Measurements from ENCODE around the gene NTRK3. TPM values are rescaled to one million over a fixed set of nuclear protein-coding genes. Genes with fewer than 3 reads are reported as not detected.

NTRK3 gene
- total RNA-seq, 6 experiments from 2014 or later = 0.35 to 0.75 (median 0.46) TPM

GRCh38 chr15:88181613-88182012 lies 74.9 kb downstream of the NTRK3 start:
- TF ChIP-seq CTCF (IDR thresholded peaks at IDR 0.05) (no peak), POLR2A (IDR thresholded peaks at IDR 0.05) (no peak)
- no peaks in the 10 kb centered on the region for H3K36me3 ChIP-seq
- DNase-seq (no peak), ATAC-seq (no peak)
- H3K4me1 ChIP-seq = no peaks in the 10 kb centered on the region
- H3K9me3 ChIP-seq = no peaks in the 10 kb centered on the region
- intact Hi-C loops (cut with DNase I) = no loop called here
- 49% methylated on average over 4 of the region's 6 CpGs for WGBS (ENCODE audit: insufficient coverage, low coverage, low lambda C conversion rate, missing lambda C conversion rate)
- no peak overlapping the region for H3K4me3 ChIP-seq
- no peak overlapping the region for H3K27ac ChIP-seq
- no peaks in the 10 kb centered on the region for H3K27me3 ChIP-seq

GRCh38 chr15:88179562-88179961 lies 77.0 kb downstream of the NTRK3 start:
- no peaks in the 10 kb centered on the region for H3K27me3 ChIP-seq
- H3K36me3 ChIP-seq = no peaks in the 10 kb centered on the region
- intact Hi-C loops (cut with DNase I) = no loop called here
- WGBS (ENCODE audit: insufficient coverage, low coverage, low lambda C conversion rate, missing lambda C conversion rate) = 60% methylated on average over 3 of the region's 3 CpGs
- no peak overlapping the region for H3K4me3 ChIP-seq
- H3K27ac ChIP-seq = no peak overlapping the region
- H3K9me3 ChIP-seq = no peaks in the 10 kb centered on the region
- ATAC-seq (no peak), DNase-seq (no peak)
- no peaks in the 10 kb centered on the region for H3K4me1 ChIP-seq
- TF ChIP-seq POLR2A (IDR thresholded peaks at IDR 0.05) = no peak
- no peak for TF ChIP-seq CTCF (IDR thresholded peaks at IDR 0.05)

- WGBS (ENCODE audit: insufficient coverage, low coverage, low lambda C conversion rate, missing lambda C conversion rate) = 29% methylated on average over 5 of the region's 5 CpGs
- no peak overlapping the region for H3K4me3 ChIP-seq
These were observed 77.9 kb downstream of the NTRK3 start for GRCh38 chr15:88178631-88179030.

GRCh38 chr15:88177451-88177850 lies 79.1 kb downstream of the NTRK3 start:
- H3K9me3 ChIP-seq = no peaks in the 10 kb centered on the region
- intact Hi-C loops (cut with DNase I) = no loop called here
- no peak for ATAC-seq
- H3K27ac ChIP-seq = no peak overlapping the region
- H3K27me3 ChIP-seq = no peaks in the 10 kb centered on the region
- H3K4me1 ChIP-seq = no peaks in the 10 kb centered on the region
- 38% methylated on average over 1 of the region's 1 CpG for WGBS (ENCODE audit: insufficient coverage, low coverage, low lambda C conversion rate, missing lambda C conversion rate)
- no peak overlapping the region for H3K4me3 ChIP-seq
- no peak for DNase-seq
- H3K36me3 ChIP-seq = no peaks in the 10 kb centered on the region
- TF ChIP-seq POLR2A (IDR thresholded peaks at IDR 0.05) (no peak), CTCF (IDR thresholded peaks at IDR 0.05) (no peak)

More at GRCh38 chr15:88178631-88179030, 77.9 kb downstream of the NTRK3 start:
- Histone ChIP-seq H3K9me3 (no peaks in the 10 kb centered on the region), H3K27ac (no peak overlapping the region), H3K36me3 (no peaks in the 10 kb centered on the region), H3K27me3 (no peaks in the 10 kb centered on the region), H3K4me1 (no peaks in the 10 kb centered on the region)
- DNase-seq (no peak), ATAC-seq (no peak)
- no peak for TF ChIP-seq POLR2A (IDR thresholded peaks at IDR 0.05)
- no peak for TF ChIP-seq CTCF (IDR thresholded peaks at IDR 0.05)
- intact Hi-C loops (cut with DNase I) = no loop called here

- TF ChIP-seq CTCF (IDR thresholded peaks at IDR 0.05) (no peak), POLR2A (IDR thresholded peaks at IDR 0.05) (no peak)
- intact Hi-C loops (cut with DNase I) = no loop called here
- Histone ChIP-seq H3K4me1 (no peaks in the 10 kb centered on the region), H3K4me3 (no peak overlapping the region), H3K27me3 (no peaks in the 10 kb centered on the region), H3K9me3 (no peaks in the 10 kb centered on the region), H3K36me3 (no peaks in the 10 kb centered on the region), H3K27ac (no peak overlapping the region)
- no peak for DNase-seq
- WGBS (ENCODE audit: insufficient coverage, low coverage, low lambda C conversion rate, missing lambda C conversion rate) = 58% methylated on average over 4 of the region's 4 CpGs
- ATAC-seq = no peak
These were observed 82.0 kb downstream of the NTRK3 start for GRCh38 chr15:88174571-88174970.
